Stimulated activated CD8-positive, alpha-beta memory T cell treated with anti-CD3 and anti-CD28 coated beads, Interleukin-4, amount 100 ng/mL, for 24 hours (primary cell): ENCODE results near the gene ADAT3.

Experiments
- DNase-seq: peaks from one replicate; pipeline ENCODE4 v3.0.0-alpha.2; 2020; ENCODE audit warnings: low read depth

ADAT3 gene

GRCh38 chr19:1912760-1913505 lies 7.7 kb downstream of the ADAT3 start:
- DNase-seq = no peak

GRCh38 chr19:1913781-1914577 lies 8.8 kb downstream of the ADAT3 start:
- no peak for DNase-seq

GRCh38 chr19:1914826-1915341 lies 9.7 kb downstream of the ADAT3 start:
- no peak for DNase-seq

GRCh38 chr19:1917146-1917545 lies 11.9 kb downstream of the ADAT3 start:
- no peak for DNase-seq

GRCh38 chr19:1917926-1918325 lies 12.7 kb downstream of the ADAT3 start:
- no peak for DNase-seq

- no peak for DNase-seq
Measured at GRCh38 chr19:1918975-1919374, 13.8 kb downstream of the ADAT3 start.

- no peak for DNase-seq
Measured at GRCh38 chr19:1920644-1921043, 15.4 kb downstream of the ADAT3 start.

- DNase-seq = no peak
Measured at GRCh38 chr19:1921326-1921725, 16.1 kb downstream of the ADAT3 start.

GRCh38 chr19:1921825-1922224 lies 16.6 kb downstream of the ADAT3 start:
- no peak for DNase-seq

GRCh38 chr19:1922803-1923202 lies 17.6 kb downstream of the ADAT3 start:
- no peak for DNase-seq

- no peak for DNase-seq
Measured at GRCh38 chr19:1923319-1923718, 18.1 kb downstream of the ADAT3 start.

GRCh38 chr19:1924320-1924961 lies 19.2 kb downstream of the ADAT3 start:
- DNase-seq = no peak

- DNase-seq = no peak
Measured at GRCh38 chr19:1925544-1925943, 20.3 kb downstream of the ADAT3 start.

GRCh38 chr19:1929021-1929742 lies 24.0 kb downstream of the ADAT3 start:
- DNase-seq = peak; percentile 83

- DNase-seq = no peak
Measured at GRCh38 chr19:1931445-1931844, 26.2 kb downstream of the ADAT3 start.

- no peak for DNase-seq
Measured at GRCh38 chr19:1932395-1932794, 27.2 kb downstream of the ADAT3 start.

- DNase-seq = no peak
Measured at GRCh38 chr19:1933244-1933643, 28.0 kb downstream of the ADAT3 start.

GRCh38 chr19:1933942-1934341 lies 28.7 kb downstream of the ADAT3 start:
- DNase-seq = no peak

- no peak for DNase-seq
Measured at GRCh38 chr19:1935484-1936208, 30.4 kb downstream of the ADAT3 start.

- DNase-seq = no peak
Measured at GRCh38 chr19:1936430-1936829, 31.2 kb downstream of the ADAT3 start.

GRCh38 chr19:1936916-1937610 lies 31.9 kb downstream of the ADAT3 start:
- no peak for DNase-seq
